Activated naive CD8-positive, alpha-beta T cell treated with anti-CD3 and anti-CD28 coated beads for 36 hours (primary cell): Measurements from ENCODE around the gene RFC2. TPM values are rescaled to one million over a fixed set of nuclear protein-coding genes. Genes with fewer than 3 reads are reported as not detected.
"Not testable (repeated sequence)": the region's sequence is repeated elsewhere in the genome, so short reads cannot be mapped to it uniquely, and the experiment has no call there.

ENCODE experiments used
- DNase-seq: peaks from one replicate; pipeline ENCODE4 v3.0.0; 2021
- H3K27ac Mint-ChIP-seq: one replicate; pipeline ENCODE4 v1.8.0; 2022; ENCODE audit warnings: mild to moderate bottlenecking, moderate library complexity, mixed read lengths
- H3K27me3 Mint-ChIP-seq: one replicate; pipeline ENCODE4 v1.8.0; 2022; ENCODE audit warnings: mild to moderate bottlenecking, mixed read lengths
- H3K36me3 Mint-ChIP-seq: one replicate; pipeline ENCODE4 v1.8.0; 2021; ENCODE audit warnings: mild to moderate bottlenecking, mixed read lengths
- H3K4me1 Mint-ChIP-seq: one replicate; pipeline ENCODE4 v1.8.0; 2021; ENCODE audit warnings: mixed read lengths
- H3K4me3 Mint-ChIP-seq: one replicate; pipeline ENCODE4 v1.8.0; 2022; ENCODE audit warnings: mild to moderate bottlenecking, moderate library complexity, mixed read lengths
- H3K9me3 Mint-ChIP-seq: one replicate; pipeline ENCODE4 v1.8.0; 2022; ENCODE audit warnings: mixed read lengths
- total RNA-seq, 2 experiments: library from RNA; stranded (reverse); gene quantifications; one replicate each; pipeline ENCODE4 v1.2.3, GENCODE V29; 2021

RFC2 gene
- total RNA-seq, 2 experiments from 2014 or later = 111 to 112 TPM

DNA sequence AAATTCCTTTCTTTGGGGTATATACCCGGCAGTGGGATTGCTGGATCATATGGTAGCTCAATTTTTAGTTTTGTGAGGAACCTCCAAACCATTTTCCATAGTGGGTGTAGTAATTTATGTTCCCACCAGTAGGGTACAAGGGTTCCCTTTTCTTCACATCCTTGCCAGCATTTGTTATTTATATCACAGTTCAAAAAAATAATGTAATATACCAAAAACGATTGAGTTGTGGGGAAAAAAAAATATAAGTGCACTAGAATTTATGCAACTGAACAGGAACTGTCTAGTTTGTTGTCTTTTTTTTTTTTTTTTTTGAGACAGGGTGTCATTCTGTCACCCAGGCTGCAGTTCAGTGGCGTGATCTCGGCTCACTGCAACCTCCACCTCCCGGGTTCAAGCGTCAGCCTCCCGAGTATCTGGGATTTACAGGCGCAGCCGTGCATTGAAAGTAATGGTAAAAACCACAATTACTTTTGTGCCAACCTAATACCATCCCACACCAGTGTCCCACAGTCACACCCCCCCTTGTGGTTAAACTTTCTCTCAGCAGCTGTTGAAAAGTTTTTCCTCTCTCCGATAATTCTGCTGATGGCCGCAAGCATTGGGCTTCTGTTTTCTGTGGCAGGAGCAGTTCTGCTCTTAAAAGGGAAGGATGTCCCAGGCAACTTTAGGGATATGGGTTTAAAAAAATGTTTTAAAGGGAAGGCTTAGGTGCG lies 51.2 kb downstream of the RFC2 start:
- DNase-seq = no peak
- Mint-ChIP-seq H3K27me3 (peaks cover 8% of the 10 kb centered on the region), H3K4me3 (no peak overlapping the region), H3K4me1 (peaks cover 12% of the 10 kb centered on the region), H3K27ac (no peak overlapping the region), H3K36me3 (peaks cover 5% of the 10 kb centered on the region), H3K9me3 (no peaks in the 10 kb centered on the region)

DNA sequence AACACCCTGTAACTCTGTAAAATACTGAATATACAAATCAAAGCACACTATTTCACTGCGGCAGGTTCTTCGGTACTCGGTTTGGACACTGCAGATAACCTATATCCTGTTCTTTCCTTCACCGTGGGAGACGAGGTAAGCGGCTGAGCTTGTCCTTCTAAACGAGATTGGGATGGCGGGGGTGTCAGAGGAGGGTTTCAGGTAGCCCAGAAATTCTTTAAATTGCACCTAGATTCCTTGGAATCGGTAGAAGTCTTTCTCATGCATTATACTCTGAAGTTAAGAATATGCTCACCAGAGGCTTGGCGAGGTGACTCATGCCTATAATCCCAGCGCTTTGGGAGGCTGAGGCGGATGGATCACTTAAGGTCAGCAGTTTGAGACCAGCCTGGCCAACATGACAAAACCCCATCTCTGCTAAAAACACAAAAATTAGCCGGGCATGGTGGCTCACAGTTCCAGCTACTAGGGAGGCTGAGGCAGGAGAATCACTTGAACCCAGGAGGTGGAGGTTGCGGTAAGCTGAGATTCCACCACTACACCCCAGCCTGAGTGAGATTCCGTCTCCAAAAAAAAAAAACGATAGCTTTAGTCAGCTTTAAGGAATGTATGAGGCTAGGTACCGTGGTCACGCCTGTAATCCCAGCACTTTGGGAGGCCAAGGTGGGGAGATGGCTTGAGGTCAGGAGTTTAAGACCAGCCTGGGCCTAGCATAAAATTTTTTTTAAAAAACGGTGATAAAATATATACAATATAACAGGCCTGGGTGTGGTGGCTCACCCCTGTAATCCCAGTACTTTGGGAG lies 54.4 kb downstream of the RFC2 start:
- Mint-ChIP-seq H3K4me3 (no peak overlapping the region), H3K36me3 (peaks cover 14% of the 10 kb centered on the region), H3K27ac (peak overlapping the region; percentile 28), H3K4me1 (peaks cover 18% of the 10 kb centered on the region), H3K9me3 (no peaks in the 10 kb centered on the region), H3K27me3 (peaks cover 4% of the 10 kb centered on the region)
- no peak for DNase-seq

DNA sequence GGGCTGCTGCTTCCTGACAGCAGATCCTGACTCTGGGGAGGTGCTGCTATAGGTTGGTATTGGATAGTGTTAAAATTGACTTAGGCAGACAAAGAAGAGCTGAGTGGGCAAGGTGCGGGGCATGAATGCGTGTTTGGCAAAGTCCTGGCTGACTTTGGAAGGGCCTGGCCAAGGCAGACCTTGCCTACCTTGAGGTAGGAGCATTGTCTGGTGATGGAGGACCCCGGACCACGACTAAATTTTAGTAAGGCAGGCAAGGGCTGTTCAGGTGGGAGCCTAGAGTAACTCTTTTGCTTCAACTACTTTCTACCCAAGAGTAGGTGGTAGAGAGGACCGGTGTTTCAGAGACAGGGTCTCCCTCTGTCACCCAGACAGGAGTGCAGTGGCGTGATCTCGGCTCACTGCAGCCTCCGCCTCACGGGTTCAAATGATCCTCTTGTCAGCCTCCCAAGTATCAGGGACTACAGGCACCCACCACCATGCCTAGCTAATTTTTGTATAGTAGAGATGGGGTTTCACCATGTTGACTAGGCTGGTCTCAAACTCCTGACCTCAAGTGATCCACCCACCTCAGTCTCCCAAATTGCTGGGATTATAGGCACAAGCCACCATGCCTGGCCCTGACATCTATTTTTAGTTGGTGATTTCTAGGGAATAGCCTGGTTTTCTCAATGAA lies 56.6 kb downstream of the RFC2 start:
- Mint-ChIP-seq H3K4me1 (peaks cover 18% of the 10 kb centered on the region), H3K27ac (no peak overlapping the region), H3K27me3 (no peaks in the 10 kb centered on the region), H3K4me3 (no peak overlapping the region), H3K9me3 (no peaks in the 10 kb centered on the region), H3K36me3 (peaks cover 17% of the 10 kb centered on the region)
- no peak for DNase-seq

DNA sequence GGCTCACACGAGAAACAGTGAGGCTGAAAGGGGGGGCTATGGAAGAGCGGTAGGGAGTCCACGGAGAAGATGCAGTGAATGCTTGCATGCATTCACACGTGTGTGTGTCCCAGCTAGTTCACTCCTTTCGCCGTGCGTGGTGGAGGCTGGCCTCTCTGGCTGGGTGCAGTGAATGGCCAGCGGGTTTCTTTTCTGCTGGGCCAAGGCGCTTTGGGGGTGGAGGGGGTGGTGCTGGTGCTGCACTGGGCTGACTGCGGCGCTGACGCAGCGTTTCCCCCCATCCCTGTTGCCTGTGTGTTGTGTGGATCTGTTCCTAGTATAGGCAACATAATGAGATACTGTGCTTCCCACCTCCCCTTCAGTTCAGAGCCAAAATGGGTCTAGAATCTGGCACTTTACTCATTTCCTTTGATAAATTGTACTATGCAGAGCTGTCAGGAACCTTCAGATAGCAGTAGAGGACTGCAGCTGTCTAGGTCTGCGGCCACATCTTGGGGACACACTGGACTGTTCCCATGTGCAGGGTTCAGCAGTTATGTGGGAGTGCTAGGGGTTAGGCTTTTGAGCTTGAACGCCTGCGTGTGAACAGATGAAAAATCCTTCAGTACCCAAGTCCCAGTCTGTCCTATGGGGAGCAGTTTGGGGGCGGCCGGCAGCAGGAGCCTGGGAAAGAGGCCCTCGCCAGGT lies 58.1 kb downstream of the RFC2 start:
- Mint-ChIP-seq H3K27ac (peak overlapping the region; percentile 66), H3K4me1 (peaks cover 16% of the 10 kb centered on the region), H3K36me3 (peaks cover 22% of the 10 kb centered on the region)
- DNase-seq, H3K9me3 Mint-ChIP-seq, H3K4me3 Mint-ChIP-seq, H3K27me3 Mint-ChIP-seq: not testable (repeated sequence)

DNA sequence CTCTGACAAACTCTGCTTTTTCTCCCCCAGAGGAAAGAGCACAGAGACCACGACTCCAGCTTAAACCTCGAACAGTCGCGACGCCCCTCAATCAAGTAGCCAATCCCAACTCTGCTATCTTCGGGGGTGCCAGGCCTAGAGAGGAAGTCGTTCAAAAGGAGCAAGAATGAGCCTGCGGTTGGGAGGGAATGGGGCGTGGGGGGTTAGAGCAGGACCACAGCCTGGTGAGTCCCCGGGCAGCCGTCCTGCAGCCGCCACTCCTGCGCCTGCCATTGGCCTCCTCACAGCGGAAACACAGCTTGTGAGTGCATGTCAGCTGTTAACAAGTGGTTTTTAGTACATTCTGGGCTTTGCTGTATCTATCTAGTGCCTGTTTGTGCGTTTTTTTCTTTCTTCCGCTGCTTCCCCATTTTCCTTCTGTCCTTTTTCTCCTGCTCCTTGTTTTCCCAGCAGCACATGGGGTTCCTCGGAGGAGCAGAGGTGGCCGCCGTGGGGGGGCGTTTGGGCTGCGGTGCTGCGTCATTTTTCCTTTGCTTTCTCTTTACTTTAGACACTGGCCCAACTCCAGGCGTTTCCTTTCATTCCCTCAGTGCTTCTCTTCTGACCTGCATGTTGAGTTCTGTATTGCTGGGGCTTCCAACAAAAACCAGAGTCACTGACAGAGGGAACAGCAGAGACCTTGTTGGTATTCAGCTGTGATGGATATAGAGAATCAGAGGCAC lies 58.9 kb downstream of the RFC2 start:
- H3K4me3 Mint-ChIP-seq, DNase-seq, H3K27me3 Mint-ChIP-seq, H3K9me3 Mint-ChIP-seq: not testable (repeated sequence)
- Mint-ChIP-seq H3K4me1 (peaks cover 16% of the 10 kb centered on the region), H3K36me3 (peaks cover 22% of the 10 kb centered on the region), H3K27ac (peak overlapping the region; percentile 66)

DNA sequence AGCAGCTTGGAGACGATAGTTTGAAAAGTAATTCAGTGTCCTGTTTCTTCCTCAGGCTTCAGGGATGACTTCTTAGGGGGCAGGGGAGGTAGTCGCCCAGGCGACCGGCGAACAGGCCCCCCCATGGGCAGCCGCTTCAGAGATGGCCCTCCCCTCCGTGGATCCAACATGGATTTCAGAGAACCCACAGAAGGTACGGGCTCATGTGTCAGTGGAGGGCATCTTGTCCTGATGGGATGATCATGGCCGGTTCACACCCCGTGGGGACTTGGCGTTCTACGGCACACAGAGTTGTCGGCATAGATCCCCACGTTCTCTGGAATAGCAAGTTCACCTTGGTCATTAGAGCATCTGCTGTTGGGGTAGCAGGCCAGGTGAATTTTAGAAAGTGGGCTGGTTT lies 59.5 kb downstream of the RFC2 start:
- Mint-ChIP-seq H3K27me3 (no peaks in the 10 kb centered on the region), H3K4me1 (peaks cover 16% of the 10 kb centered on the region), H3K27ac (peak overlapping the region; percentile 52), H3K4me3 (no peak overlapping the region), H3K36me3 (peaks cover 22% of the 10 kb centered on the region), H3K9me3 (no peaks in the 10 kb centered on the region)
- no peak for DNase-seq

DNA sequence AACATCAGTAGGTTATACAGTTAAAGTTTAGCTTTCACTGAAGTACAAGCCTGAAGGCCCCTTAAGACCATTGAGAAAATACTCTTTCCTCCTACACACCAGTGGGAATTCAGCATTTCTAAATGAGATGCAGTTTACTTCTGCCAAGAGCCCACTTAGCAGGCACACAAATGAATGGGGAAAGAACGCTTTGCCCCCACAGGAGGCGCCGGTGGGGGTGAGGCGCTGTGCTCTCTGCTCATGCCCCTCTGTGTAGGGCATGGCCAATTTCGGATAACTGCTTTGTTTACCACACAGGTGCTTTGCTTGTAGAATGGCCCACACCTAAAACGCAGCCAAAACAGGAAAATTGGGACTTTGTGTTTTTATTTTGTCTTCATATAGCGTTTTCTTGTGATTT lies 60.3 kb downstream of the RFC2 start:
- Mint-ChIP-seq H3K36me3 (peaks cover 28% of the 10 kb centered on the region), H3K27ac (peak overlapping the region; percentile 48), H3K4me1 (peaks cover 18% of the 10 kb centered on the region), H3K9me3 (no peaks in the 10 kb centered on the region), H3K4me3 (no peak overlapping the region), H3K27me3 (no peaks in the 10 kb centered on the region)
- no peak for DNase-seq

DNA sequence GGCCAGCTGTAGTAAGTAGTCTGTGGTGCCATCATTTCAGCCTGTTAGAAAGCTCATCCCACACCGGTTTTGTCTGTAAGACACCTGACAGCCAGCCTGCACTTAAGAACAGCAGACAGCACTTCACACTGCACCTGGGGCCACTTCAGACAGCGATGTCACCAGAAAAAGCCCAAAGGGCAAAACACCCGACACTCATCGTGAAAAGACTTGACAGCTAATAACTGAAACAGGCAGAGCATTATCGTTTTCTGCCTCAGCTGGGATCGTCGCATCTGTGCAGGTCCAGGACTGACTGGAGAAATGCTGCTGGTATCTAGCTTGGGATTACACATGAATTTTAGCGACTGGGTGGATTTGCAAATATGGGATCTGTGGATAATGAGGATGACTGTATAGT lies 61.1 kb downstream of the RFC2 start:
- Mint-ChIP-seq H3K4me3 (no peak overlapping the region), H3K27ac (peak overlapping the region; percentile 48), H3K36me3 (peaks cover 34% of the 10 kb centered on the region), H3K4me1 (peaks cover 19% of the 10 kb centered on the region), H3K27me3 (no peaks in the 10 kb centered on the region), H3K9me3 (no peaks in the 10 kb centered on the region)
- DNase-seq = no peak

DNA sequence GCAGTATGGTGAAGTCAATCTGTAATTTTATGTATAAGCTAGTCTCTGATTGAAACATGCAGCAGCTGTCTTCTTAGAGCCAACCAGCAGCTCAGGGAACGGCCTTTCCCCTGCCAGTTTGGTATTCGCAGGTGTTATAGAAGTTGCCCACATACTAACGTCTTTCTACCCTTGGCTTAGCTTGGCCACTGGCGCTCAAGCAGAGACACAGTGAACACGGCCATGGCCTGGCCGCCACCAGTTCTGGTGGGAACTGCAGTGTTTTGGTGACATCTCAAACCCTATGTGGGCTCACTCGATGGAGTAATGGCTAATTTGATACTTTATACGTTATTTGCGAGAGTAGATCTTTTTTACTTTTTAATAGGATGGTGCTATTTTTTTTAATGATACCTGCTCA lies 63.0 kb downstream of the RFC2 start:
- H3K27ac Mint-ChIP-seq = no peak overlapping the region

DNA sequence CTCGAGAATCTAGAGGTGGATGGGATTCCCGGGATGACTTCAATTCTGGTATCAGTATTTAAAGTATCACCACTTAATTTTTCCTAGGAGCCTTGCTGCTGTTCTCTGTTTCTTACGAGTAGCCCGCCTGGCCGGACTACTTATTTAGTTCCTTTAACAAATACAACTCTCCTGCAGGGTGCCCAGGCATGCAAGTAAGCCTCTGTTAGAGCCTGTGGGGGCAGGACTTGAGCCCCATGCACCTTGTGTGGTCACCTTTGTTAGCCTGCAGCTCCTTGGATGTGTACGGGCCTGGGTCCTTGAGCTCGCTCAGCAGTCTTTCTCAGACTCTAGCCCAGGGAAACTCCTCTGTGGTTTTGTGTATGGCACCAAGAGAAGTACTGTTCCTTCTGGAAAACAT lies 63.9 kb downstream of the RFC2 start:
- peaks cover 33% of the 10 kb centered on the region for H3K4me1 Mint-ChIP-seq
- H3K27me3 Mint-ChIP-seq = no peaks in the 10 kb centered on the region
- no peak for DNase-seq
- no peaks in the 10 kb centered on the region for H3K9me3 Mint-ChIP-seq
- H3K36me3 Mint-ChIP-seq = peaks cover 40% of the 10 kb centered on the region
- H3K4me3 Mint-ChIP-seq = no peak overlapping the region
- H3K27ac Mint-ChIP-seq = no peak overlapping the region

More for the DNA sequence above, 63.0 kb downstream of the RFC2 start:
- no peaks in the 10 kb centered on the region for H3K9me3 Mint-ChIP-seq
- H3K27me3 Mint-ChIP-seq = no peaks in the 10 kb centered on the region
- no peak for DNase-seq
- H3K4me1 Mint-ChIP-seq = peaks cover 28% of the 10 kb centered on the region
- no peak overlapping the region for H3K4me3 Mint-ChIP-seq
- peaks cover 40% of the 10 kb centered on the region for H3K36me3 Mint-ChIP-seq

DNA sequence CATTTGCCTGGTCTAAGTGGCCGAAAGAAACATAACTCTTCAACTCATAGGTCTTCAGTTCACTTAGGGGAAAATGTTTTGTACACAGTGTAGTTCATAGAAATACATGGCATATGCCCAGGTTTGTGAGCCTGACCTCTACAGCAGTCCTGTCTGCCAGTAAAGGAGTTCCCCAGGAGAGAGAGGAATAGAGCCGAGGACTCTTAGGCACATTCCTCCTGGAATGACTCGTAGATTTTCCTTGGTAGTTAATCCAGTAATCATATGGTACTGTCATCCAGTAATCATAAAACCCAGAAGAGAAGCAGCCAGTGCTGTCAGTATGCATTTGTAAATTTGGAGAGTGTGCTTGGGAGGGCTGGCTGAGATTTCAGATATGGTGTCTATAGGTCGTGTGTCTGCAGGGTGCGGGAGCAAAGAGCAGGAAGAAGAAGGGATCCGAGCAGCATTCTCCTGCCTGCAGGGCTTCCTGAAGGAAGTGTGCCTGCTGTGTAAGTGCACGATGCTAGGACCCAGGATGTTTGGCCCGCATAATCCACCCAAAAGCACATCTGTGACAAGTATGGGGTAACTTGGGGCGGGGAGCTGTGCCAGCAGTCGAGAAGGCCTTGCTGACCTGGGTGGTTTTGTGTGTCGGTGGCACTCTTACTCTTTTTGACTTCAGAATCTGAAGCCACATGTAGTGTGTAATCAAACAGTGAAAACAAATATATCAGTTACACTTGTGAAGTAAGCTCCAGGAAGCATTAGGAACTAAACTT lies 66.1 kb downstream of the RFC2 start:
- Mint-ChIP-seq H3K36me3 (peaks cover 37% of the 10 kb centered on the region), H3K27me3 (no peaks in the 10 kb centered on the region), H3K27ac (peak overlapping the region; percentile 63), H3K9me3 (no peaks in the 10 kb centered on the region), H3K4me1 (peaks cover 38% of the 10 kb centered on the region), H3K4me3 (no peak overlapping the region)
- DNase-seq = no peak

DNA sequence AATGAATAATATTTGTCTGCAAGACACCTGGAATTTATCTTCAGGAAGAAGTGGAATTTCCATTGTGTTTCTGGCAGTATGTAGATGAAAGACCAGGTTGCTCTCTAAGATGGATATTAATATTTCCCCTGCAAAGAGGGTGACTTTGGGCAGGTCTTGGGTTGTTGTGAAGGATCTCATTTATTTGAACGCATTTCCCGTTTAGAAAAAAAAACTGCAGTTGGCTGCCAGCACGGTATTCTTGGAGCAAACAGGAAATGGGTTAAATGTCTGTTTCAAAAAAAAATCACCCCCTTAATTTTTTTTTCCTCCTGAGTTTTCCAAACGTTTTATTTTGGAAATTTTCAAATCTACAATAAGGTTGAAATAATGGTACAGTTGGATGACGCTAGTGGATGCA lies 68.6 kb downstream of the RFC2 start:
- Mint-ChIP-seq H3K4me3 (peak overlapping the region; percentile 18), H3K9me3 (no peaks in the 10 kb centered on the region), H3K27me3 (no peaks in the 10 kb centered on the region), H3K4me1 (peaks cover 56% of the 10 kb centered on the region), H3K27ac (no peak overlapping the region), H3K36me3 (peaks cover 49% of the 10 kb centered on the region)
- DNase-seq = no peak

DNA sequence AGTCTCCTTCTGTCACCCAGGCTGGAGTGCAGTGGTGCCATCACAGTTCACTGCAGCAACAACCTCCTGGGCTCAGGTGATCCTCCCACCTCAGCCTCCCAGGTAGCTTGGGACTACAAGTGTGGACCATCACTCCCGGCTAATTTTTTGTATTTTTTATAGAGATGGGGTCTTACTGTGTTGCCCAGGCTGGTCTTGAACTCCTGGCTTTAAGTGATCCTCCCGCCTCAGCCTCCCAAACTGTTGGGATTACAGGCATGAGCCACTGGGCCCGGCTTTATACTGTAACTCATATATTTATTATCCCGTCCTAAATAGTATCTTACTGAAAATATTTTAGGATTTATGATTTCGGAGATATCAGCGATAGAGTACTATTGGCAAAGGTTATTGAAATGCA lies 69.2 kb downstream of the RFC2 start:
- Mint-ChIP-seq H3K4me1 (peaks cover 61% of the 10 kb centered on the region), H3K27ac (peak overlapping the region; percentile 25), H3K9me3 (no peaks in the 10 kb centered on the region), H3K4me3 (no peak overlapping the region), H3K27me3 (no peaks in the 10 kb centered on the region), H3K36me3 (peaks cover 51% of the 10 kb centered on the region)
- no peak for DNase-seq
